Keratinocyte (primary cell): Measurements from ENCODE around the gene FNBP1. TPM values are rescaled to one million over a fixed set of nuclear protein-coding genes. Genes with fewer than 3 reads are reported as not detected.

Experiments used
- DNase-seq: peaks from one replicate; pipeline ENCODE4 v3.0.0-alpha.2; 2011; ENCODE audit warnings: low read depth, missing footprints, low spot score
- FAIRE-seq: peaks from 2 replicates; lab custom pipeline; 2011; peaks lifted over from hg19 to GRCh38; lab: Jason Lieb, UNC
- H2AFZ ChIP-seq: 2 replicates; pipeline ENCODE4 v1.6.0; 2012; ENCODE audit warnings: low read length, control low read depth, inconsistent platforms; ENCODE audit not compliant: control insufficient read depth
- H3K27ac ChIP-seq: 2 replicates; pipeline ENCODE4 v1.5.1; 2011; ENCODE audit warnings: low read length; ENCODE audit not compliant: control insufficient read depth, insufficient read depth
- H3K27me3 ChIP-seq: 3 replicates; pipeline ENCODE4 v1.6.0; 2011; ENCODE audit warnings: low read length; ENCODE audit not compliant: control insufficient read depth, insufficient read depth; ENCODE audit errors: extremely low read depth
- H3K36me3 ChIP-seq, 2 experiments: 2 replicates in 1 of 2; 3 replicates in 1 of 2; pipeline ENCODE4 v1.5.1; 2011; ENCODE audit warnings: low read length in 2 of 2, mild to moderate bottlenecking in 1 of 2; ENCODE audit not compliant: control insufficient read depth in 2 of 2, insufficient read depth in 2 of 2; ENCODE audit errors: extremely low read depth in 1 of 2
- H3K4me1 ChIP-seq: 3 replicates; pipeline ENCODE4 v1.5.1; 2011; ENCODE audit warnings: low read length; ENCODE audit not compliant: control insufficient read depth, insufficient read depth; ENCODE audit errors: extremely low read depth
- H3K4me2 ChIP-seq: 3 replicates; pipeline ENCODE4 v1.6.0; 2011; ENCODE audit warnings: low read depth, low read length; ENCODE audit not compliant: control insufficient read depth, insufficient read depth; ENCODE audit errors: extremely low read depth
- H3K4me3 ChIP-seq, 3 experiments: fragments of 200-600 bp in 1 of 3; sonication (generic) in 1 of 3; 2 replicates in 2 of 3; 3 replicates in 1 of 3; pipeline ENCODE4 v1.5.1; 2011 to 2016; ENCODE audit warnings: low read length in 3 of 3, mild to moderate bottlenecking in 3 of 3, control low read depth in 2 of 3, inconsistent platforms in 1 of 3, low read depth in 1 of 3, mixed read lengths in 1 of 3, mixed run types in 1 of 3, moderate library complexity in 1 of 3; ENCODE audit not compliant: control insufficient read depth in 2 of 3, insufficient read depth in 2 of 3; ENCODE audit errors: extremely low read depth in 1 of 3
- H3K79me2 ChIP-seq: 2 replicates; pipeline ENCODE4 v1.6.0; 2012; ENCODE audit warnings: low read length; ENCODE audit not compliant: control insufficient read depth, insufficient read depth
- H3K9ac ChIP-seq: 3 replicates; pipeline ENCODE4 v1.6.0; 2011; ENCODE audit warnings: low read length; ENCODE audit not compliant: control insufficient read depth, insufficient read depth; ENCODE audit errors: extremely low read depth
- H3K9me1 ChIP-seq: 3 replicates; pipeline ENCODE4 v1.6.0; 2011; ENCODE audit warnings: low read length; ENCODE audit not compliant: control insufficient read depth, insufficient read depth; ENCODE audit errors: extremely low read depth
- H3K9me3 ChIP-seq: 2 replicates; pipeline ENCODE4 v1.5.1; 2012; ENCODE audit warnings: low read depth, low read length; ENCODE audit not compliant: control insufficient read depth
- H4K20me1 ChIP-seq: 3 replicates; pipeline ENCODE4 v1.6.0; 2011; ENCODE audit warnings: low read length; ENCODE audit not compliant: control insufficient read depth, insufficient read depth; ENCODE audit errors: extremely low read depth
- CTCF ChIP-seq, 3 experiments: IDR thresholded peaks in 1 of 3; conservative IDR thresholded peaks in 1 of 3; optimal IDR thresholded peaks in 1 of 3; 2 replicates in 2 of 3; 3 replicates in 1 of 3; pipeline versions ENCODE3 to v1.5.1; 2011; ENCODE audit warnings: low read length in 3 of 3, mild to moderate bottlenecking in 3 of 3, moderate library complexity in 2 of 3, control low read depth in 1 of 3, inconsistent platforms in 1 of 3; ENCODE audit not compliant: insufficient read depth in 2 of 3; ENCODE audit errors: extremely low read depth in 1 of 3
- EZH2 ChIP-seq: IDR thresholded peaks from one replicate; pipeline ENCODE4 v1.6.1; 2012; ENCODE audit warnings: inconsistent platforms, mild to moderate bottlenecking, low read length, moderate library complexity
- dilution Hi-C: fragments of 300-500 bp; cut with MboI; formaldehyde crosslinking; loops from one replicate; pipeline ENCODE4 v1.7.0; 2020; ENCODE audit warnings: low sequenced_read_pairs; ENCODE audit not compliant: extremely low pct_ligation_motif_present
- polyA plus RNA-seq, 5 experiments: library from polyadenylated mRNA; depleted of rRNA in 3 of 5; stranded (reverse) in 3 of 5; stranded (forward) in 1 of 5; unstranded in 1 of 5; fragments of >200 nt; gene quantifications; 1 replicate in 1 of 5; 2 replicates in 3 of 5; 3 replicates in 1 of 5; pipeline versions ENCODE4 v1.2.1 to v1.2.3, GENCODE V29; 2011 to 2012; ENCODE audit warnings: missing spikeins in 2 of 5, low read depth in 1 of 5, low replicate concordance in 1 of 5

FNBP1 gene
- polyA plus RNA-seq, 1 donor (not counting 4 experiments of a cell fraction or from before 2014, with no cell fraction given), result 9.6 TPM

- dilution Hi-C loops, result no loop called here
- no peak overlapping the region for H3K9ac ChIP-seq
- no peaks in the 10 kb centered on the region for H4K20me1 ChIP-seq
- no peak for FAIRE-seq
- H3K4me2 ChIP-seq, result no peak overlapping the region
- no peak overlapping the region for H2AFZ ChIP-seq
- H3K27ac ChIP-seq, result no peak overlapping the region
- no peaks in the 10 kb centered on the region for H3K27me3 ChIP-seq
- no peaks in the 10 kb centered on the region for H3K36me3 ChIP-seq
- DNase-seq, result no peak
- H3K9me3 ChIP-seq, result no peaks in the 10 kb centered on the region
- H3K79me2 ChIP-seq, result peaks cover 73% of the 10 kb centered on the region
- no peak overlapping the region for H3K4me3 ChIP-seq
- TF ChIP-seq CTCF (optimal IDR thresholded peaks at IDR 0.05 in 1 of 3, IDR thresholded peaks at IDR 0.05 in 1 of 3, conservative IDR thresholded peaks at IDR 0.05 in 1 of 3; ENCODE audit: extremely low read depth in 1 of 3, insufficient read depth in 2 of 3, low read length in 3 of 3), result no peak
- TF ChIP-seq EZH2, result no peak
- no peaks in the 10 kb centered on the region for H3K9me1 ChIP-seq
- peaks cover 6% of the 10 kb centered on the region for H3K4me1 ChIP-seq
These were observed 15.9 kb upstream of the FNBP1 start for GRCh38 chr9:130058887-130059286.

DNA sequence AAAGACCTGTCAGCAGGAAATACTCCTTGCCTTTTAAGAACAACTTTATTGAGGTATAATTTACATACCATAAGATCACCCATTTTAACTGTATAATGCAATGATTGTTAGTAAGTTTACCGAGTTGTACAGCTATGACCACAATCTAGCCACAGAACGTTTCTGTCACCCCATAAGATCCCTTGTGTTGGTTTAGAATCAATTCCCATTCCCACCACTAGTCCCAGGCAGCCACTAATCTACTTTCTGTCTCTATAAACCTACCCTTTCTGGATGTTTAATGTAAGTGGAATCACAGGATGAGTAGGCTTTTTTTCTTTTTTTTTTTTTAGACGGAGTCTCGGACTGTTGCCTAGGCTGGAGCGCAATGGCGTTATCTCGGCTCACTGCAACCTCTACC, 15.2 kb upstream of the FNBP1 start:
- Histone ChIP-seq H3K27ac (no peak overlapping the region), H3K9me1 (no peaks in the 10 kb centered on the region), H3K79me2 (peaks cover 79% of the 10 kb centered on the region), H3K4me3 (no peak overlapping the region), H3K9ac (no peak overlapping the region), H3K4me1 (peaks cover 6% of the 10 kb centered on the region), H3K4me2 (no peak overlapping the region), H4K20me1 (no peaks in the 10 kb centered on the region), H2AFZ (no peak overlapping the region), H3K9me3 (no peaks in the 10 kb centered on the region), H3K27me3 (no peaks in the 10 kb centered on the region), H3K36me3 (no peaks in the 10 kb centered on the region)
- DNase-seq (no peak), FAIRE-seq (no peak)
- dilution Hi-C loops, result no loop called here
- TF ChIP-seq EZH2 (no peak), CTCF (optimal IDR thresholded peaks at IDR 0.05 in 1 of 3, IDR thresholded peaks at IDR 0.05 in 1 of 3, conservative IDR thresholded peaks at IDR 0.05 in 1 of 3; ENCODE audit: extremely low read depth in 1 of 3, insufficient read depth in 2 of 3, low read length in 3 of 3) (peak in 2 of 3 experiments; percentile 36 to 39)
